ENCODE results near the gene PRKCG. TPM values are rescaled to one million over a fixed set of nuclear protein-coding genes. Genes with fewer than 3 reads are reported as not detected.

The PRKCG gene
- total RNA-seq, 1 donor: under 0.01 TPM

GRCh38 chr19:53912653-53913052 lies 30.7 kb downstream of the PRKCG start:
- H3K36me3 ChIP-seq (ENCODE audit: insufficient read depth, low read length): no peaks in the 10 kb centered on the region
- H3K4me3 ChIP-seq (ENCODE audit: insufficient read depth, low read length): no peak overlapping the region
- H2AFZ ChIP-seq (ENCODE audit: low read length): no peak overlapping the region
- TF ChIP-seq CTCF (IDR thresholded peaks at IDR 0.05; ENCODE audit: extremely low read depth, low read depth, low read length): no peak
- peak; percentile 62 for DNase-seq (ENCODE audit: insufficient read length, low spot score, missing footprints)
- H3K27ac ChIP-seq (ENCODE audit: low read depth, low read length): no peak overlapping the region
- no peaks in the 10 kb centered on the region for H4K20me1 ChIP-seq (ENCODE audit: insufficient read depth, low read length)
- H3K9me3 ChIP-seq (ENCODE audit: low read depth, low read length): no peaks in the 10 kb centered on the region
- no peak overlapping the region for H3K4me2 ChIP-seq (ENCODE audit: insufficient read depth, low read length)
- H3K79me2 ChIP-seq (ENCODE audit: insufficient read depth, low read length): no peaks in the 10 kb centered on the region
- no peaks in the 10 kb centered on the region for H3K4me1 ChIP-seq (ENCODE audit: insufficient read depth, low read length)
- peaks cover 33% of the 10 kb centered on the region for H3K27me3 ChIP-seq (ENCODE audit: insufficient read depth, low read length)

DNA sequence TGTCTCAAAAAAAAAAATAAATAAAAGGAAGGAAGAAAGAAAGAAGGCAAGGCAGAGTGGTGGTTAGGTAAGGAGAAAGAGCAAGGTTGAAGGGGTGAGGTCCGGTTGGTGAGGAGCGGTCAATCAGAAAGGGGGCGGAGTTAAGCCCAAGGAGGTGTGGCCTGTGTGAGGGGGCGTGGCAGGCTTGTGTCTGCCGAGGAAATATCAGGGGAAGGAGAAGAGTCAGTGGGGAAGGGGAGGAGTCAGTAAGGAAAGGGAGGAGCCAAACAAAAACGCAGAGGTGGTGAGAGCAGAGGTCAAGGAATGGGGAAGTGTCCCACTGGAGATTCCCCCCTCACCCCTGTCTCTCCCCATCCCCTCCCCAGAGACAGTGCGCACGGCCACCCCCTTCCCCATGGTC lies 33.0 kb downstream of the PRKCG start:
- DNase-seq (ENCODE audit: insufficient read length, low spot score, missing footprints): peak; percentile 59
- Histone ChIP-seq H3K27ac (ENCODE audit: low read depth, low read length) (no peak overlapping the region), H4K20me1 (ENCODE audit: insufficient read depth, low read length) (no peaks in the 10 kb centered on the region), H3K9me3 (ENCODE audit: low read depth, low read length) (no peaks in the 10 kb centered on the region), H2AFZ (ENCODE audit: low read length) (no peak overlapping the region), H3K36me3 (ENCODE audit: insufficient read depth, low read length) (no peaks in the 10 kb centered on the region), H3K4me3 (ENCODE audit: insufficient read depth, low read length) (no peak overlapping the region), H3K4me1 (ENCODE audit: insufficient read depth, low read length) (no peaks in the 10 kb centered on the region), H3K4me2 (ENCODE audit: insufficient read depth, low read length) (no peak overlapping the region), H3K27me3 (ENCODE audit: insufficient read depth, low read length) (peaks cover 13% of the 10 kb centered on the region), H3K79me2 (ENCODE audit: insufficient read depth, low read length) (no peaks in the 10 kb centered on the region)
- TF ChIP-seq CTCF (IDR thresholded peaks at IDR 0.05; ENCODE audit: extremely low read depth, low read depth, low read length): no peak

DNA sequence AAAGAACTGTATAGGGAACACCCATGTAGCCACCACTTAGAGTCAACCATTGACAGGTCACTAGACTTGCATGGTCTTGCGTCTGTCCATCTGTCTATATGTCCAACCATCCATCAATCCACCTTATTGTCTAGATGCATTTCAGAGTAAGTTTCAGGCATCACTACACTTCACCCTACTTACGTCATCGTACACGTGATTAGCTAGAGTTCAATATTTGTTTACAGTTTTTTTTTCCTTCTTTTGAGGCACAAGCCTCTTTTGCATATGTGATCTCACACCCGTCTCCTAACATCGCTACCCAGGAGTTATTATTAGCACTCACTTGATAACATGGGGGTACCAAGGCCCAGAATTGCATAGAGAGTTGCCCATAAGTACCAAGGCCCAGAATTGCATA lies 34.0 kb downstream of the PRKCG start:
- no peaks in the 10 kb centered on the region for H4K20me1 ChIP-seq (ENCODE audit: insufficient read depth, low read length)
- H3K27me3 ChIP-seq (ENCODE audit: insufficient read depth, low read length): peaks cover 4% of the 10 kb centered on the region
- no peaks in the 10 kb centered on the region for H3K4me1 ChIP-seq (ENCODE audit: insufficient read depth, low read length)
- H3K36me3 ChIP-seq (ENCODE audit: insufficient read depth, low read length): no peaks in the 10 kb centered on the region
- no peak for TF ChIP-seq CTCF (IDR thresholded peaks at IDR 0.05; ENCODE audit: extremely low read depth, low read depth, low read length)
- no peaks in the 10 kb centered on the region for H3K79me2 ChIP-seq (ENCODE audit: insufficient read depth, low read length)
- no peak overlapping the region for H3K4me2 ChIP-seq (ENCODE audit: insufficient read depth, low read length)
- H2AFZ ChIP-seq (ENCODE audit: low read length): no peak overlapping the region
- peak; percentile 30 for DNase-seq (ENCODE audit: insufficient read length, low spot score, missing footprints)
- no peak overlapping the region for H3K27ac ChIP-seq (ENCODE audit: low read depth, low read length)
- H3K9me3 ChIP-seq (ENCODE audit: low read depth, low read length): no peaks in the 10 kb centered on the region
- no peak overlapping the region for H3K4me3 ChIP-seq (ENCODE audit: insufficient read depth, low read length)

- H3K27ac ChIP-seq (ENCODE audit: low read depth, low read length): no peak overlapping the region
- H3K4me3 ChIP-seq (ENCODE audit: insufficient read depth, low read length): no peak overlapping the region
- H4K20me1 ChIP-seq (ENCODE audit: insufficient read depth, low read length): no peaks in the 10 kb centered on the region
- no peaks in the 10 kb centered on the region for H3K27me3 ChIP-seq (ENCODE audit: insufficient read depth, low read length)
- TF ChIP-seq CTCF (IDR thresholded peaks at IDR 0.05; ENCODE audit: extremely low read depth, low read depth, low read length): no peak
- no peak overlapping the region for H3K4me2 ChIP-seq (ENCODE audit: insufficient read depth, low read length)
- H3K9me3 ChIP-seq (ENCODE audit: low read depth, low read length): no peaks in the 10 kb centered on the region
- DNase-seq (ENCODE audit: insufficient read length, low spot score, missing footprints): peak; percentile 3
- H2AFZ ChIP-seq (ENCODE audit: low read length): no peak overlapping the region
- H3K36me3 ChIP-seq (ENCODE audit: insufficient read depth, low read length): no peaks in the 10 kb centered on the region
- no peaks in the 10 kb centered on the region for H3K4me1 ChIP-seq (ENCODE audit: insufficient read depth, low read length)
- no peaks in the 10 kb centered on the region for H3K79me2 ChIP-seq (ENCODE audit: insufficient read depth, low read length)
These were observed 35.4 kb downstream of the PRKCG start for GRCh38 chr19:53917356-53917755.

Measured in osteoblast (primary cell).